Aorta (tissue), 5 donors: ENCODE data around the gene CCT8. TPM values are rescaled to one million over a fixed set of nuclear protein-coding genes. Genes with fewer than 3 reads are reported as not detected.

Experiments
- ATAC-seq: fragments of 200-7000 bp; cut with Tn5 transposase; one replicate; pipeline ENCODE4 v1.9.1; 2022; ENCODE audit warnings: moderate library complexity; ENCODE audit not compliant: low FRiP score
- DNase-seq, 2 donors: peaks; one replicate each; pipeline ENCODE4 v3.0.0-alpha.2; 2020
- H3K27ac ChIP-seq, 2 donors: one replicate each; pipeline ENCODE4 v1.5.1; 2013; ENCODE audit warnings: low read length in 2 of 2, mild to moderate bottlenecking in 2 of 2, moderate library complexity in 2 of 2, control low read depth in 1 of 2, inconsistent platforms in 1 of 2, low read depth in 1 of 2
- H3K27me3 ChIP-seq, 2 donors: one replicate each; pipeline ENCODE4 v1.6.1; 2013; ENCODE audit warnings: control low read depth in 1 of 2, low read length in 1 of 2, mild to moderate bottlenecking in 1 of 2, moderate library complexity in 1 of 2; ENCODE audit not compliant: insufficient read depth in 2 of 2, control insufficient read depth in 1 of 2
- H3K36me3 ChIP-seq, 2 donors: one replicate each; pipeline ENCODE4 v1.6.1; 2013; ENCODE audit warnings: control low read depth in 1 of 2, low read length in 1 of 2, mild to moderate bottlenecking in 1 of 2; ENCODE audit not compliant: insufficient read depth in 2 of 2, control insufficient read depth in 1 of 2
- H3K4me1 ChIP-seq, 2 donors: one replicate each; pipeline ENCODE4 v1.6.1; 2013; ENCODE audit warnings: low read length in 2 of 2, control low read depth in 1 of 2, mild to moderate bottlenecking in 1 of 2, moderate library complexity in 1 of 2; ENCODE audit not compliant: insufficient read depth in 2 of 2, control insufficient read depth in 1 of 2
- H3K4me3 ChIP-seq, 2 donors: one replicate each; pipeline ENCODE4 v1.5.1; 2013; ENCODE audit warnings: low read length in 2 of 2, control low read depth in 1 of 2, mild to moderate bottlenecking in 1 of 2
- H3K9me3 ChIP-seq: one replicate; pipeline ENCODE4 v1.6.1; 2013; ENCODE audit warnings: mild to moderate bottlenecking, low read length; ENCODE audit not compliant: control insufficient read depth
- WGBS, 2 donors: extraction: QIAGEN DNeasy Blood & Tissue Kit; methylation state at CpG; one replicate each; pipeline ENCODE4 v1.1.7; 2013; 5-methylcytosine and 5-hydroxymethylcytosine counted together
- intact Hi-C, 2 donors: fragments of 100-400 bp; cut with DNase I; formaldehyde crosslinking; loops; one replicate each; pipeline versions ENCODE4 v1.14.2 to v1.15.0; 2022
- polyA plus RNA-seq, 2 donors: library from polyadenylated mRNA; stranded (reverse); fragments of 200-250 nt; gene quantifications; one replicate each; pipeline ENCODE4 v1.2.3, GENCODE V29; 2013
- total RNA-seq, 2 donors: library from RNA; stranded (reverse); fragmentation: NEBNext Ultra II Directional; extraction: Animal tissue kit (Norgen Biotek cat#: 25700); gene quantifications; one replicate each; pipeline ENCODE4 v1.2.1, GENCODE V29; 2021
- donor health status: healthy with polysubstance abuse.
- donor health status: Bipolar disorder and iron deficiency.
- donor health status: DM: no; HTN: no; CAD: no.
- donor health status: DM: no; HTN: no; CAD: no.
- donor health status: DM: yes; HTN: yes; CAD: no.

Gene CCT8
- total and polyA plus RNA-seq, 4 donors = 88.7 to 130 (median 118) TPM

DNA sequence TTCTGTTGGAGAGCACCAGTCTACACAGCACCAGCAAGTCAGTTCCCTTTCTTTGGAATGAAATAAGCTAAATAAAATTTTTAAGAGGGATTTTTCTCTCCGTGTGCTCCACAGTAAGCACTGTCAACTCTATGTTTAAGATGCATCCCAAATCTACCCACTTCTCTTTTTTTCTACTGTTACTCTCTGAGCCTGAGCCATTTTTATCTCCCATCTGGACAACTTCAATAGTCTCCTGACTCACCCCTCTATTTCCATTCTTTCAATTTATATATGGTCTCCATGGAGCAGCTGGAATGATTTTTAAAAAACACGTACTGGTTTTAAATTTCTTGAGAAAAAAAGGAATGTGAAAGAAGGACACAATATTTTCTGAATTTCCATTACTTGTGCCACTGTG lies 24.7 kb upstream of the CCT8 start:
- no peak overlapping the region for H3K27ac ChIP-seq
- H3K9me3 ChIP-seq = no peaks in the 10 kb centered on the region
- H3K4me1 ChIP-seq = no peaks in the 10 kb centered on the region
- intact Hi-C loops = loop anchor here in 1 of 2 donors (10.0 kb wide), 1 partner anchor 757 kb away; no protein-coding TSS in a partner anchor
- no peaks in the 10 kb centered on the region for H3K36me3 ChIP-seq
- H3K27me3 ChIP-seq = no peaks in the 10 kb centered on the region
- DNase-seq = no peak
- 67 to 83% methylated on average over 2 of the region's 2 CpGs for WGBS, 2 donors
- no peak overlapping the region for H3K4me3 ChIP-seq
- ATAC-seq = no peak

DNA sequence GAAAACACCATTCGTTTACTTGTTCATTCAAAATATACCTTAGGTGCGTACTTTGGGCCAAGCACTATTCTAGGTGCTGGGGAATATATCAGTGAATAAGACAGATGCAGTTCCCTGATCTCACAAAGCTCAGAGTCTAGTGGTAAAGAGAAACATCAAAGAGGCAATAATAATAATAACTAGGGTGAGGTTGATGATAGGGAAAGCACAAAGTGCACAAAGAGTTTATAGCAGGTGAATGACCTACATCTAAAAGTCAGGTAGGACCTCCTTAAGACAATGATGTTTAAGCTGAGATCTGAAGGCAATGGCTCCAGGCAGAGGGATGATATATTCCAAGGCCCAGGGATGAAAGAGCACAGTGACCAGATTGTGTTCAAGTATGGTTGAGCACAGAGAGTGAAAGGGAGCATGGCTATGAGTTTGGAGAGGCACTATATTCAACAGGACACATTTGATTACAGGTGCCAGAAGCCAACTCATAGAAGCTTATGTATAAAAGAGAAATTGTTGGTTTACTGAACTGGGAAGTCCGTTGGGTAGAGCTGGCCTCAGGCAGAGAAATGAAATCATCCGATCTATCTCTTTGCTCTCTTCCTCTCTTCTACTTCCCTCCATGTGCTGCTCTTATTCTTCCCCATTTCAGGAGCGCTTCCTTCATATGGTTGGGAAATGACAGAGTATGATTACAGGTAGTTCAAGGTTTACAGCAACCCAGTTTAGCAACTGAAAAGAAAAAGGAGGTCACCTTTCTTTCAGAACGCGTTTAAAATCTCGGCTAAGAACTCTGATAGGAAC lies 23.0 kb upstream of the CCT8 start:
- Histone ChIP-seq H3K27me3 (no peaks in the 10 kb centered on the region), H3K27ac (no peak overlapping the region), H3K9me3 (no peaks in the 10 kb centered on the region), H3K4me1 (no peaks in the 10 kb centered on the region), H3K36me3 (no peaks in the 10 kb centered on the region), H3K4me3 (no peak overlapping the region)
- 86 to 94% methylated on average over 8 of the region's 8 CpGs for WGBS, 2 donors
- DNase-seq (no peak), ATAC-seq (no peak)
- intact Hi-C loops = loop anchor here in 1 of 2 donors (10.0 kb wide), 1 partner anchor 758 kb away; no protein-coding TSS in a partner anchor

DNA sequence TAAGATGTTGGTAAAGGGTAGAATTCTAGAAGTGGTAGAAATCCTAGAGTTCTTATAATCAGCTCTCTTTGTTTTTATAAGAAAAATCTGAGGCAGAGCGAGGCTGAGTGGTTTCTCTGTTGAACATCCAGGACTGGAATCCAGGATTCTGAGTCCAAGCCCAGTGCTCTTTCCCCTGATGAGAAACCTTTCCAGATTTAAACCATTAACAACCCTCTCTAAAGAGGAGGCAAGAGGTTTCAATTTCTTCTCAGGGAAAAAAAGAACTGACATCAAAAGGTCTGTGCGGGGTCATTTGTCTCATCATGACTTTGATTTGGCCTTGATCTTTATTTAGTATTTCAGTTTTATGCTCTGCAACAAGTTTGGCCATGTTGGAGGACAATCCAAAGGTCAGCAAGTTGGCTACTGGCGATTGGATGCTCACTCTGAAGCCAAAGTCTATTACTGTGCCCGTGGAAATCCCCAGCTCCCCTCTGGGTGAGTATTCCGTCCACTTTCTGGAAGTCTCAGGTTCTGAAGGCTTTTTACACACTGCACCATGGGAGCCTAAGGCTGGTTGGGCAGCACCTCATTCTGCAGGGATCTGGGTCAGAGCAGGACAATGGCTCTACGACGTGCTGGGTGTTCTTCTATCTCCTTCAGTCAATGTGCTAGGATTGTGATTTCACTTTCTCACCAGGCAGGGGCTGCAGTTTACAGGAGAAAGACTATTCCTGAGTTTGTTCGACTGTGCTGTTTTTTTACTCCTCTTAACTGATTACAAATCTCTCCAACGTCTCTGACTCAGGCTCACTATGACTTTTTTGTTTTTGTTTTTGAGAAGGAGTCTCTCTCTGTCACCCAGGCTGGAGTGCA lies 18.9 kb upstream of the CCT8 start:
- Histone ChIP-seq H3K4me3 (no peak overlapping the region), H3K9me3 (no peaks in the 10 kb centered on the region), H3K36me3 (no peaks in the 10 kb centered on the region), H3K4me1 (no peaks in the 10 kb centered on the region), H3K27ac (peak overlapping the region in 1 of 2 donors; percentile 21), H3K27me3 (no peaks in the 10 kb centered on the region)
- DNase-seq = no peak
- 28 to 38% methylated on average over 9 of the region's 9 CpGs for WGBS, 2 donors
- ATAC-seq = peak; percentile 44
- intact Hi-C loops = loop anchor here (5.0 to 10.0 kb wide), 5 partner anchors 50 to 762 kb away; partner anchors contain the start of gene BACH1 (in 1 of the 2)

DNA sequence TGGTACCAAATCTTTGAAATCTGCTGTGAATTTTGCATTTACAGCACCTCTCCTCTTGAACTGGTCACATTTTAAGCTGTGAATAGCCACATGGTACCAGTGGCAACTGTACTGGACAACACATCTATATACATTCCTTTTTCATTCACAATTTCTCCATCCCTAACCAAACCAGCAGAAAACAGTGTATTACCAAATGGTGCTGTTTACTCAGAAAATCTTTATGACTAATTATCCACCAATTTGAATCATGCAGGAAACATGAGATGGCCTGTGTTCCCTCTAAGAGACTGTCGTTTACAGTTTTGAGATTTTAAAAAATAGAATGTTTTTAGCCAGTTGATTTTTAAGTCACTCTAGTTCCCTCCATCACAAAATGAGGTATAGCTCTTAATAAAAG lies 17.6 kb upstream of the CCT8 start:
- Histone ChIP-seq H3K27me3 (no peaks in the 10 kb centered on the region), H3K36me3 (no peaks in the 10 kb centered on the region), H3K4me3 (no peak overlapping the region), H3K27ac (no peak overlapping the region), H3K4me1 (peaks cover 0 to 2% of the 10 kb centered on the region in 2 donors), H3K9me3 (no peaks in the 10 kb centered on the region)
- 46 to 65% methylated on average over 1 of the region's 1 CpG for WGBS, 2 donors
- intact Hi-C loops = loop anchor here (2.0 to 10.0 kb wide), 7 partner anchors 34 to 764 kb away; partner anchors contain the start of gene BACH1 (in 1 of the 2)
- no peak for DNase-seq
- ATAC-seq = no peak

DNA sequence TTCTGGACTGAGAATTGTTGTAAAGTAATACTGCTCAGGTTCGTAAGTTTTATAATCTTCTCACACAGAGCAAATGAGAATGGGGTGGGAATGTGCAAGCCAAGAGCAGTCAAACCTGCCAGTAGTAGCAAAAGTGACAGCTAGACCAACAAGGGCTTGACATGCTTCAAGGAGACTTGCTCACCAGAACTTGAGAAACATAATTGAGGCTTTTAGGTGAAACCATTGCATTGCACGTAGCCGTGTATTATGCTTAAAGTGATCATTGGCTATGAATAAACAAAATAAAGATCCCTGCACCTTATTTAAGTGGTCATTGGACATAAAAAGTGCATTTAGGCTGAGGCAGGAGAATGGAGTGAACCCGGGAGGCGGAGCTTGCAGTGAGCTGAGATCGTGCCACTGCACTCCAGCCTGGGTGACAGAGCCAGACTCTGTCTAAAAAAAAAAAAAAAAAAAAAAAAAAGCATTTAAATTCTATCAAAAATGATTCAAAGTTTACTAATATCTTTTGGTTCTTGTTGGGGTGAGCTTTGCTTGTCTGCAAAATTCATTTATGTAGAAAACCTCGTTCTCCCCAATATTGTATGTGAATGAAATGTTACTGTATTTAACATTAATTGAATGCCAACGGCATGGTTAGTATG lies 11.8 kb upstream of the CCT8 start:
- H3K27me3 ChIP-seq = no peaks in the 10 kb centered on the region
- intact Hi-C loops = loop anchor here (5.0 to 10.0 kb wide), 2 partner anchors 262 to 770 kb away; no protein-coding TSS in a partner anchor
- ATAC-seq (no peak), DNase-seq (no peak)
- H3K9me3 ChIP-seq = no peaks in the 10 kb centered on the region
- no peak overlapping the region for H3K4me3 ChIP-seq
- H3K36me3 ChIP-seq = no peaks in the 10 kb centered on the region
- H3K27ac ChIP-seq = no peak overlapping the region
- peaks cover 2% of the 10 kb centered on the region in 2 donors for H3K4me1 ChIP-seq
- WGBS, 2 donors = 36 to 58% methylated on average over 8 of the region's 8 CpGs

DNA sequence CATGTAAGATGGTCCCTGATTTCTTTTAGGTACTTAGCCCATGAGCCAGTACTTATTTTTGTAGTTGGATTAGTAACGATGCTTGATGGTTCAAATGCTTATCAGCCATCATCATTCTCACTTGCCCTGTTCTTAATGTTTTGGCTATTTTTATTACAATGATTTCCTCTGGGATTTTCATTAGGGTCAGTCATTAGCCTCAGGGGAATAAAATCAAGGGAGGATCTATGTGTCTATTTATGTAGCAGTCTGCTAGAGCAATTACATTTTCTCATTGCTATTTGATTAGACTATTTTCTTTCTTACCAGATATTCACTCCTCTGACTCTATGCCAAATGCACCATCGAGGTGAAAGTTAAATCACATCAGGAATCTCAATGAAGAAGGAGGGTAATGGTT lies 10.9 kb upstream of the CCT8 start:
- Histone ChIP-seq H3K36me3 (no peaks in the 10 kb centered on the region), H3K27me3 (no peaks in the 10 kb centered on the region), H3K4me1 (peaks cover 2% of the 10 kb centered on the region in 2 donors), H3K27ac (no peak overlapping the region), H3K9me3 (no peaks in the 10 kb centered on the region), H3K4me3 (no peak overlapping the region)
- ATAC-seq = no peak
- DNase-seq = no peak
- intact Hi-C loops = loop anchor here in 1 of 2 donors (5.0 to 10.0 kb wide), 2 partner anchors 78 to 770 kb away; no protein-coding TSS in a partner anchor
- 3 to 5% methylated on average over 2 of the region's 2 CpGs for WGBS, 2 donors

DNA sequence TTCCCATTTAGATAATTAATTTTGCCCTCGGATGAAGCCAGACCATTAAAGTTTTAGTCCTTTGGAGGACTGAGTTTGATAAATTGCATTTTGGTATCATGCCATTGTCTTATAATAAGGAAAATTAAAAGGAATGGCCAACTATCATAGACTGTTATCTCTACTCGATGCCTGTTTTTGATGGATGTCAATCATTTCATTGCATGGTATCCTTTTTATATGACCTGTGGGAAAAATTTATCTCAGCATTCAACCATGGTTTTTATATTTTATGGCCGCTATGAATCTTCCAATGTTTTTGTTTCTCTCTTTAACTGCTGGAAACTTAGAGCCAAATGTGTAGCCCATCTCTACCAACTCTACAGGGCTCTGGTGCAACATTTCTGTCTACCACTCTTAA lies 9.9 kb upstream of the CCT8 start:
- intact Hi-C loops = loop anchor here in 1 of 2 donors (5.0 to 10.0 kb wide), 2 partner anchors 79 to 771 kb away; no protein-coding TSS in a partner anchor
- WGBS, 2 donors = 76 to 81% methylated on average over 3 of the region's 3 CpGs
- ATAC-seq = no peak
- Histone ChIP-seq H3K4me3 (no peak overlapping the region), H3K4me1 (peaks cover 2% of the 10 kb centered on the region in 2 donors), H3K9me3 (no peaks in the 10 kb centered on the region), H3K36me3 (no peaks in the 10 kb centered on the region), H3K27ac (no peak overlapping the region), H3K27me3 (no peaks in the 10 kb centered on the region)
- no peak for DNase-seq
